ENCODE data around the gene FBP2.

The FBP2 gene

DNA sequence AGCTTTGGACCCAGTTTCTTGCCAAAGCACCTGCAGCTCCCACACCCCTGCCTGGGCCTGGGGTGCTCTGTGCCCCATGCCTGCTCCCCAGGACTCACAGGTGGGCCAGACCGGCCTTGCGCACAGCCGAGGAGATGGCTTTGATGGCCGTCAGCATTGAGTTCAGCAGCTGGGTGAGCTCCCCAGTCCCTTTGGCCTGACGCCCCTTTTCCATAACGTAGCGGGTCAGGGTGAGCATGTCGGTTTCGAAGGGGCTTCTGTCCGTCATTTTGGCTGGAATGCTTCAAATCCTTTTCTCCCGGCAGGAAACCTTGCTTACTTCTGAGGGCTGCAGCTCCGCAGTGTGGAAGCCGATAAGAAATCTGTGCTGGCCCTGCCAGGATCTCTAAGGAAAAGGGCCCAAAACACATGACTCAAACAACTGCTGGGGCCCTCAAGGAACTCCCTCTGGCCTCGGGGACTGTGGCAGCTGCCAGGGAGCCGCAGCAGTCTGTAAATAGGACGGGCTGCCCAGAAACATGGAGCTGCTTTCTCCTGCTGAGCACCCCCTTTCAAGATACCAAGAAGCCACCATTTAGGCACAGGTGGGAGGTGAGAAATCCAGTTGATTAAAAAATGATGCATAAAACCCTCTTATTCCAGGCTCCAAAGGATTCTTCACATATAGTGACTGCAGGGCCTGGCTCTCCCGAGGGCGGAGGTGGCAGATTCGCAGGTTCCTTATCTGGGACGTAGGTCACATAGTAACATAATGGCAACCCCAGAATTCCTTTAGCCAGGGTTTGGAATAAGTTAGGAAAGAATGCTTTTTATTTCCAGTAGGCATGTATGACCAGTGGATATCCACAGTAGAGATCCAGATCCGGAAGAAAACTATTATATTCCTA lies at the start of gene FBP2:
Gene FBP2, minus strand, starts transcription at position 366 of the 887 bp plus-strand sequence. Its CDS starts 98 bp downstream, at position 268.
- no peak for DNase-seq

DNA sequence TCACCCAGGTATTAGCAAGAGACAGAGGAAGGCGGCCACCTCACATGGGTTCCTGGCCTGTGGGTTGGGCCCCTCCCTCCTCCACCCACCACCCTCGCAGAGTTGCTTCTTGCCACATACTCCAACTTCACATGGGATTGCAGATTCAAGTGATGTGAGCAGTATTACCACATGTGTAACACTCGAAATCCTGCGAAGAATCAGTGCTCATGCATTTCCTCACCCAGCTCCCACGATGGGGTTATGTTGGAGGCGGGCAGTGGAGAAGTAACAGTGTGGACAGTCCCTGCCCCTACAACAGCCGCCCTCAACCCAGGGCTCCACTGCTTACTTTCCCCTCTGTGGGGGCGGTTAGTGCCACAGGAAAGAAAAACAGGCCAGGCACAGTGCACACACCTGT lies 49.6 kb upstream of the FBP2 start:
- no peak for DNase-seq

DNA sequence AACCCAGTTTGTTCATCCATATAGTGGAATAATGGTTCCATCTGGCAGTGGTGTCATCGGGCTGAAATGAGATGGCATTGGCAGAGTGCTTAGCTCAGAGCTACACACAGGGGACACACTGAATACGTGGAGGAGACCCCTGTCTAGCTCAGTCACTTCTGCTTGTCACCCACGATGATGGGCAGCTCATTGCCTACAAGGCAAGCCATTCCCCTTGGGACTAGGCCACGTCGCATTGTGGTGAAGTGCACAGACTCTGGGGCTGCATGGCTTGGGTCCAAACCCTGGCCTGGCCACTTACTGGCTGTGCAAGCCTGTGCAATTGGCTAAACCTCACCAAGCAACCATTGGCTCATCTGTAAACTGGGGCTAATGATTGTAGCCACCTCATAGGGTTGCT lies 48.9 kb upstream of the FBP2 start:
- DNase-seq, result no peak

DNA sequence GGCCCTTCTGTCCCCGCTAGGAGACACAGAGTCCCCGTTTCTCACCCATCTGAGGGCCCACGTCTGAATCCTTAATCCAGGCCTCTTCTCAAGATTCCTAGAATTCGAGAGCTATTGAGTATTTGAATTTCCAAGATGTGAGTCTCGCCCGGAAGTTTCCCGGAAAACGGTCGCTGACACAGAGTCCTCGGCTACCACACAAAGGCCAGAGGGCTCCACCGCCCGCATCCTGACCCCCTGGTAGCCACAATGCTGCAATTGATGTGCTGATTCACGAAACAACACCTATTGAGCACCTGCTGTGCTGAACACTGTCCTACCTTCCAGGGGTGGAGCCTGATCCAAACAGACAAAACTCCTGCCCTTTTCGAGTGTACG lies 46.4 kb upstream of the FBP2 start:
- DNase-seq, result no peak

DNA sequence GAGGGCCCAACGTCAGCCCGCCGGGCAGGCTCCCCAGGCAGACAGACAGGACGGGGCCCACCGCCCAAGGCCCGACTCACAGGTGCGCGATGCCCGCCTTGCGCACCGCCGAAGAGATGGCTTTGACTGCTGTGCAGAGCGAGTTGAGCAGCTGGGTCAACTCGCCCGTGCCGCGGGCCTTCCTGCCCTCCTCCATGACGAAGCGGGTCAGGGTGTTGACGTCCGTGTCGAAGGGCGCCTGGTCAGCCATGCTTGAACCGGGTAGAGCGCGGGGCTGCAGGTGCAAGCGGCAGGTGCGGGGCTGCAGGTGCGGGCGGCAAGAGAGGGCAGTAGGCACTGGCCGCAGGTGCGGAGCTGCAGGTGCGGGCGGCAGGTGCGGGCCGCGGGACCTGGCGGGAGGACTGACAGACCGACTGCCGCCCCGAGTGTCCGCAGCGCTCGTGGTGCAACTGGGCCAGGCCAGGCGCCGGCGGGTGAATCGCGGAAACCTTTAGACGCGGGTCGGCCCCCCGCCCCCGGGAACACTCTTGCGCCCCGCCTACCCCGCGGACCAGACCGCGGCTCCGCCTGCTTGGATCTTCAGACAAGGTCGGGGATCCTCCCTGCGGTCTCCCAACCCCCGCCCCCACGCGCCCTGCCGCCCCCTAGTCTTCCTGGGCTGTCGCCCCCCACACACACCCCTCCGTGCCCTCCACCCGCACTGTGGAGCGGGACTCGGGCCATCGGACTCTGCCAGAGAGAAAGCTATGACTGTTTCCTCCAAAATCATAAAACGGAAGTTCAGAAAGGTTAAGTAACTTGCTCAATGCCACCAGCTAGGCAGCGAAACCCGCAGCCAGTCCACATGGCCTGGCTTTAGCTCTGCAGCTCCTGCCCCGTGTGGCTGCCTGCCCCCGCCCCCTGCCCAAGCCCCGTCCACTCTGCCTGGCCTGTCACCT lies 45.7 kb upstream of the FBP2 start, which contains the start of gene FBP1:
Gene FBP1, minus strand, starts transcription at position 458 of the 938 bp plus-strand sequence. Its CDS starts 208 bp downstream, at position 250.
- DNase-seq, result no peak

DNA sequence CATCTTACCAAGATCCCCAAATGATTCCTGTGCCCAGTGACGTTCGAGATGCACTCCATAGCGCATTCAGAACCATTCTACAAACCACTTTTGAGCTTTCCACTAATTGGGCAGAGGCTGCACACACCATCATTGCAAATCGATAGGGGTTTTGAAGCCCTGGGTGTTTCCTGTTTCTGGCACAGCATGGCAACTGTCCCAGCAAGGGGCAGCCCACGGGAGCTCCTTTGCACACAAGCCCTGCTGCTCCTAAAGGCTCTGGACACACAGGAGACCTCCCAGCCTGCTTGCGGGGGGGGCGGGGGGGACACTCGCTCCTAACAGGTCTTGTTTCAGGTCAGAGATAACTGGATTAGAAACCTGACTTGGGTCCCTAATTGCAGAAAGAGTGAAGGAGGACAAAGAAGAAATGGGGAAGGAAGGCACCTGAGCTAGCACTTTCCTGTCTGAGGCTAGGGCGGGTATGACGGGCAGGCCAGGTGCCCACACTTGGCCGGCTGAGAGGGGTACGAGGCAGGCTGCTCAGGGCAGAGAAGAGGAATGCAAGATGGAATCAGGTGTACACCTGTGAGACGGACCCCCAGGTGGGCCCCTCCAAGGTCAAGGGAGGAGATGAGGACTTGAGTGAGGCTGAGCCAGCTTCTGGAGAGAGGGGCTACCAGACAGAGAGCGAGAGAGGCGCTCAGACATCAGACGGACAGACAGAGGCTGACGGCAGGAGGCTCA lies 44.9 kb upstream of the FBP2 start:
- no peak for DNase-seq

DNA sequence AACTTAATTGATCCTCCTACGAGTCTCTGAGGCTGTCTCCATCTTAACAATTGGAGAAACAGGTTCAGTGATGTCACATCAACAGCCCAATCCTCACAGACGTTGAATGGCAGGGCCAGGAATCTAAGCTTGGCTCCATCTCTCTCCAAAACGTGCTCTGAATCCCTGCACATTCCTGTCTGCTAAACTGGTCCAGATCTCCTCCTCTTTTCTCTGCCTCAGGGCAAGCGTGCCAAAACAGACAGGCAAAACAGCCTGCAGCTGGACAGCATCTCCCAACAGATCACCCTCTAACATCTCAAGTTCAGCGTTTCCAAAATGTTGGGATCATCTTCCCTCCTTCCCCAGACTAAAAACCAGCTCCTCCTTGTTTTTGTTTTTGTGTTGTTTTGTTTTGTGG lies 39.1 kb upstream of the FBP2 start:
- no peak for DNase-seq

DNA sequence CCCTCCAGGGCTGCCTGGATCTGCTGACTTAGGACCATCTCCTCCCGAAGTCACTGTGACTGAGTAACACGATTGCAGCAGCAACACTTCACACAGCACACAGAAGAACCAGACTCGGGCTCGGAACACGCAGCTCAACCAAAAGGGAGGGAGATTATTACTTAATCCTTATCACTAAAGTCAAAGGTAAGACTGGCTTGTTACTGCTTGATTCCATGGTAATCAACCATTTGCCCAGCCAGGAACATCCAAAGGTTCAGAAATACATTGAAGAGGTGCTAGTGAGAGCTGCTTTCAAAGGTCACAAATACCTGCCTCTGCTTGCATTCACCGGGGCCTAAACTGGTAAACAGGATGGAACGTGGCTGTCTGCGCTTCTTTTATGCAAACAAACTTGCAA lies 38.0 kb upstream of the FBP2 start:
- DNase-seq, result no peak

DNA sequence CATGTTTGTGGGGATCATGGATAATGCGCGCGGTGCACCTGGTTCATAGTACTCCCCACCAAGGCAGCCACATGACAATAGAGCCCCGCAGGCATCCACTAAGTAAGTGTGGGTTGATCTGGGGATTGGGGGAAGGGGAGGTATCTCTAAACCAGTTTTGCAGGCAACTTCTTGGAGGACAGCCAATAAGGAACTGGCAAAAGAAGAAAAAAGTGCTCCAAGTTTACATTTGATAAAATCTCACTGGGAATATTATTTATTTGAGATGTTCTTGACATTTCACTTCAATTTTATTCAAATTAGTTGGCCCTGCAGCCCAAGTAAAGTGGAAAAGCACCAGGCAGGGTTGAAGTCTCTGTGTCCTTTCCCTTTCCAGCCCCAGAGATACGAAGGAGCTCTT lies 37.2 kb upstream of the FBP2 start:
- no peak for DNase-seq

DNA sequence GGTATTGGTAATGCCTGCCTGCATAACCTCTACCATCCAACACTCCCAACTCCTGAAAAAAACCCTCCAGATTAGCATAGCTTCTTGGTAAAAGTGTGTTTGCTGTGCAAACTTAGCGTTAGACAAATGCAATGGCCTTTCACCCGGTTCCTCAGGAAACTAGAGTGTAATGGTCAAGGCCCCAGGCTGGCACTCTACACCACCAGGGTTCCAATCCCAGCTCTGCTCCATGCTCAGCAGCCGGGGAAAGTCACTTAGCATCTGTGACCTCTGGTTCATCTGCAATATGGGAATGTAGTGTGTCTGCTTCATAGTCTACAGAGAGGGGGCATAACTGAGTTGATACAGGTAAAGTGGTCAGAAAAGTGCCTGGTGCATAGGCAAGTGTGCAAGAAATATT lies 36.7 kb upstream of the FBP2 start:
- DNase-seq, result no peak

DNA sequence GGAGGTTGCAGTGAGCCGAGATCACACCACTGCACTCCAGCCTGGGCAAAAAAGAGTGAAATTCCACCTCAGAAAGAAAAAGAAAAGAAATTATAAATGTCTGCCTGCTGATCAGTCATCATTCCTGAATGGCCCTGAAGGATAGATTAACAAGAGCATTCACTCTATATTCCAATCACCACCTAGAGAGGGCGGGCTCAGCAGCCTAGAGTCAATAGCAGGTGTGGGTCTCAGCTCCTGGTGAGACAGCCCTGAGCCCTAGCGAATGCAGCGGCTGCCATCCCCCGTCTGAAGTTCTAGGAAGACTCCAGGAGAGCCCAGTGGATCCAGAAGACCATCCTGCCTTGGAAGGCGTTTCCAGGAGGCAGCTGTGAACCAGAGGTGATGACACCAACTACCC lies 33.7 kb upstream of the FBP2 start:
- no peak for DNase-seq

DNA sequence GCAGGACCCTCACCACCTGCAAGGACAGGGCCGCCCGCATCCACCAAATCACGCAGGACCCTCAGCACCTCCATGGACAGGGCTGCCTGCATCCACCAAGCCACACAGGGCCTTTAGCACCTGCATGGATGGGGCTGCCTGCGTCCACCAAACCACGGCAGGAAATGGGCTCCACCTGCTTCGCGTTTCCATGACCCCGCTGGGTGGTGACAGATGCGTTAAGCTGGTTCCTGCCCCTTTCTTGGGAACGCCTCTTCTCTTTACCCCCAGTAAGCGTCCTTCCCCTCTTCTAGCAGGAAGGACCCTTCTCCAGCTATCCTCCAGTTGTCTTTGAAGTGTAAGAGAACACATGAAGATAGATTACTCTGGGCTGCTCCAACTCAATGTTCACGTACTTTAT lies 32.2 kb upstream of the FBP2 start:
- DNase-seq, result no peak

DNA sequence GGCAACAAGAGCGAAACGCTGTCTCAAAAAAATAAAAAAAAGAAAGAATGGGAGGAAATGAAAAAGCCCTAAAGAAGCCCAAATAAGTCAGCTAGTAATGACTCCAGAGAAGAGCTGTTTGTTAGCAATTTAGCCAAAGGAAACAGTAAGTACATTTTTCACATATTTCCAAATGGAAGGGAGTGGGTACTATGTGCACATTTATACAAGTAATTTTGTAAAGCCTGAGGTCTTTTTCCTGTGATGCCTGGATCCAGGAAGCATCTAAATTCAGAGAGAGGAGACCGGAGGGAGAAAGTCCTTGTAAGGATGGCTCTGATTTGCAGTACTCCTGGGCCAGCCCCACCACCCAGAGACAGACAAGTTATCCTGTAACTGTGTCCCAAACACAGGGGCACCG lies 31.0 kb upstream of the FBP2 start:
- no peak for DNase-seq

DNA sequence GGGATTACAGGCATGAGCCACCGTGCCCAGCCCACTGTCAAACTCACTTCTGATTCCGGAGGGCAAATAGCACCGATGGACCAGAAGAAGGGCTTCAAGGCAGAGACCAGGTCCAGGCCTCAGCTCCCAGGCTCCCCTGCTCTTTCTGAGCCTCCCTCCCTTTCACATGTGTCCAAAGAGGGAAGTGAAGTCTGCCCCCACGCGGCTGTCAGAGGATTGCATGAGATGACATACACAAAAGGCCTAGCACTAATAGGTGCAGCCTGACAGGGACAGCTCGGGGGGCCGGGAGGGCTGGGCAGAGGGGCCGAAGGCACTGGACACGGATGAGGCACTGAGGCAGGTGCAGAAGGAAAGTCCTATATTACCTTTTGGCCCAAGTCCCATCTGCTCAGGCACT lies 29.6 kb upstream of the FBP2 start:
- DNase-seq, result no peak

DNA sequence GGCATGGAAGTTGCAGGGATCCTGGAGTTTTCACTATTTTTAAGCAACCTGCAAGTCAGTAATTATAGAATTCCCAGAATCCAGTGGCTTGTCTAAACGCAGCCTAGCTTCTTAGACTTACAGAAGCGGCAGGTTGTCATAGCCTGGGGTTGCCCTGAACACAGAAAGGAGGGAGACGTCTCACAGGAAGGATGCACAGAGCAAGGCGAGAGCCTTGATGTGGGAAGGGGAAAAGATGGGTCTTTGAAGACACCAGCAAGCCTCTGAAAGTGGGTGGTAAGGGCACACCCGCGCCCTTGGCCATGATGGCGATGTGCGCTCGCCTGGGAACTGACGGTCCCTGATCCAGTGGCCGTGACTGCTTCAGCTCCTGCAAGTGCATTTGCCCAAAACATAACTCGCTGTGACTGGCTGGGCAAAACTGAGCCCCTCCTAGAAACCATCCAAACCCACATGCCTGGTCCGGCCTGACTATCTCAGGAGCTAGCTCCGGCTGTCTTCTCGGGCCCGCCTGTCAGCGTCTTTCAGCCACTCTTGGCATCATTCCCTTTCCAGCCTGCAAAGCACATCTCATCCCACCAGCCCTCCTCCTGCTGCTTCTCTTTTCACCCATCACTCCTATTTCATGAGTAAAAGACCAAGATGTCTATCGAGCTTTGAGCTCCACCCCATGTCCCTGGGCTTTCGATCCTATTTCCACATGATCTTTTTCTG lies 28.6 kb upstream of the FBP2 start:
- DNase-seq, result no peak

DNA sequence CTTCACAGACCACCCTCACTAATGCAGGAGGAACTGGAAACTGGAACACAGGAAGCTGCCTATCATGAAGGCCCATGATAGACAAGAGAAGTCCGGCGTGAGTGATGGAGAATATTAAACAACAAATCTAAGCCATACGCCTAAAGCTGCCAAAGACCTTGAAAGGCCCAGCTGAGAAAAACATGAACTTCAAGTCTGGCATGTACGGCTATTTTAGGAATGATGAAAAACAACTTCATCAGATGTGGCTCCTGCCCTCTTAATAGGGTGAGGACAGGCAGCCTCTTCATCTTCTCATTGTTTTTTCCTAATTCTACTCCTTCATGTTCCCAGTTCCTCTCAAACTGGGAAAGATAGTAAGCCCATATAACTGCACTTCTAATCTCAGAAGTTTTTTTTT lies 25.4 kb upstream of the FBP2 start:
- no peak for DNase-seq

DNA sequence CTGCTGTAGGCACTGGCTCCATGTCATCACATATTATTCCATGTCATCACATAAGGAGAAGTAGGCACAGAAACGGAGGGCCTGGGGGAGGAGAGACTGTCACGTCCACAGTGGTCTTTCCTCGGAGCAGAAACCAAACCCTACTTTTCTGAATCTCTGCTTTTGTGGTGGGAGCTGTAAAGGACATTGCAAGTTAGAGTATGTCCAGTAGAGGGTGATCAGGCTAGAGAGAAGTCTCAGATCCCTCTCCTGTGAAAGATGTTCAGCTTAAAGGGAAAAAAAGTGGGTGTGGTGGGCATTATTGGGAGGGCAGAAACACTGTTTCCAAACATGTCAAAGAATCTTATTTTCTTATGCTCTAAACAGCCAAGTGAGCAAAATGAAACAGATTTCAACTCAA lies 19.4 kb upstream of the FBP2 start:
- no peak for DNase-seq

DNA sequence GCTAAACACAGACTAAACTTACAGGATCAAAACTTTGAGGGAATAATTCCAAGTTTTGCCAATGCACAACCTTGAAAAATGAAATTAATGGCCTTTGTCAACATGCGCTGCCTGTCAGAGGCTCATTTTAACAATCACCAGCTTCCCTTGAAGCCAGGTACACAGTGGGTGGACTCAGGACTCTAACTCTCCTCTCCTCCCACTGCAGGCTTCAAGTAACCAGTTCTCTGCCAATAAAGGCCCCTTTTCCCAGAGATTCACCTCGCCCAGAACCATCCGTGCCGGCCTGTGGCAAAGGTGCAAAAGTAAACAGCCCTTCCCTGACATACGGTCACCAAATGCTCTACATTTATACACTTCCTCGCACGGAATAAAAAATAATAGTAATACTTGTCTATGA lies 18.4 kb upstream of the FBP2 start:
- DNase-seq, result no peak

DNA sequence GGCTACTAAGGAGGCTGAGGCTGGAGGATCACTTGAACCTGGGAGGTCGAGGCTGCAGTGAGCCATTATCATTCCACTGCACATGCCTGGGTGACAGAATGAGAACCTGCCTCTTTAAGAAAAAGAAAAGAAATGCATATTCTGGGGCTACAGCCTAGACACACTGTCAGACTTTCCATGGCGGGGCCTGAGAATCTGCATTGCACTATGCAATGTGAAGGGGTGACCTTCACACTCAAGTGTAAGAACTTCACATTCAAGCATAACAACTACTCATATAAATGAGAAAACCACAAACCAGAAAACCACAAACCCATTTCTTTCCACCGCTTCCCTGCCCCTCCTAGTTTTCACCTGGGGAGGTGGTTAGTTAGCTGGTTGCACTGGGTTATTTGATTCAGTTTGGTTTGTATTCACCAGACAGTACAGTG lies 18.0 kb upstream of the FBP2 start:
- DNase-seq, result no peak

DNA sequence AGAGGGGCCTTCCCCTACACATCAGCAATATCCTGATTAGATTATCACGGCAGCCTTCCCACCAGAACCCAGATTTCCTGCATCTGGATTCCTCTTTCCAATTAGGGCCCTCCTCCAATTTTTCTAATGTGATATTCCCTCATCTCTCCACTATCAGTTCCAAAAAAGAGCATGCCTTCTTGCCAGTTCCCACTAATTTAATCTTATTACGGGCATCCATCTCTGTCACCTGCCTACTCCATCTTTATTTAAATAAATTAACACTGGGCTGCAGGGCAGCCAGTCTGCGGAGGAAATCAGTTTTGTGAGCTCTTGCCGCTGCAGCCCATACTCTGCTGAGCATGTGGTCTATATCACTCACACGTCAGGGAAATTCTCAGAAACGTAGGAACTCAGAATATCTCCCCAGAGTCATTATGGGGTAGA lies 16.6 kb upstream of the FBP2 start:
- no peak for DNase-seq

DNA sequence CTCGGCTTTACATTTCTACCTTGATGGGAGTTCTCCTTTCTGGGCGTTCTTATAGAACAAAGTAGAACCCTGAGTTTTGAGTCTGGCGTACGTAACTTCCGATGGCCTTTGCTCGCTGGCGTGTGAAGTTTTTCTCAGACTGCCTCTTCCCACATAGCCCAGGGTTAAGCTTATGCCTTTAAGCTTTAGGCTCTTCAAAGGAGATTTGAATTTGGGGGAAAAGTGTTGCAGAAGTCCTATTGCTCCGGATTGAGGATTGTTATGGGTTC lies 13.7 kb upstream of the FBP2 start:
- DNase-seq, result no peak

DNA sequence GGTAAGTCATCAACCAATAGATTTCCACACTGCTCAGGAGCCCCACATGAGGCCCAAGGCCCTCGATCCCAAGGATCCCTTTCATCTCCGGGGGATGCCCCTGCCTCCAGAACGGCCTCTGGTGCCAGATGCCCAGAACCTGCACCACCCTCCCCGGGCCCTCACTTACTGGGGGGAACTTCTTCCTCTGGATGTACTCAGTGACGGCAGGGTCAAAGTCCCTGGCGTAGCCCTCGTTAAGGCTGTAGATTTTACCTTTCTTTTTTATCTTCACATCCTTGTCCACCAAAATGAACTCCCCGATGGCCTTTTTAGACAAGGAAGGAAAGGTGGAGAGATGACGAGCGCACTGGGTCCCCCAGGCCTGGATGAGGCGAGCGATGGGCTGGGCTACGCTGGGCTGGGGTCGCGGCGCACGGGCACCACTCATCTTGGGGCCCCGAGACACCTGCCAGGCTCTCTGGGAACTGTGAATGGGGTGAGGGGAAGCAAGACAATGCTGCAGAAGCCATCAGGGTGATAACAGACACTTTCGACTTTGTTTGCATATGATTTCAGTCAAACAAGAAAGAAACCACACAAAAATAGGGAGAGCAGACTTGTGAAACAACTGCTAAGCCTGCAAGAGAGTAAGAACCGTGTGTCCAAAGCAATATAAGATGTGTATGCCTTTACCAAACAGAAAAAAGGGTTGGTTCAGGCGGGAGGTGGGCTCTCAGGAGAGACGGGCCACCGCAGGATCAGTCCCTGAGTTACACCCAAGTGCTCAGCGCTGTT lies 13.2 kb upstream of the FBP2 start:
- DNase-seq, result no peak
